Measurements from ENCODE around the gene ITGA1.
A peak's percentile ranks its signal among the peaks of the same experiment; 100 is the strongest.

The ITGA1 gene

GRCh38 chr5:52947851-52948250 lies 160.1 kb downstream of the ITGA1 start:
- no peak for TF ChIP-seq CTCF (IDR thresholded peaks at IDR 0.05; ENCODE audit: insufficient read depth, low read depth, low read length, missing control alignments)
- no peak overlapping the region for H3K4me3 ChIP-seq (ENCODE audit: low read depth, low read length)
- no peak for DNase-seq (ENCODE audit: low read depth)

GRCh38 chr5:52948418-52949076 lies 160.8 kb downstream of the ITGA1 start:
- peak; percentile 75 for DNase-seq (ENCODE audit: low read depth)
- H3K4me3 ChIP-seq (ENCODE audit: low read depth, low read length), result no peak overlapping the region
- TF ChIP-seq CTCF (IDR thresholded peaks at IDR 0.05; ENCODE audit: insufficient read depth, low read depth, low read length, missing control alignments), result peak; percentile 68

GRCh38 chr5:52950686-52951085 lies 163.0 kb downstream of the ITGA1 start:
- TF ChIP-seq CTCF (IDR thresholded peaks at IDR 0.05; ENCODE audit: insufficient read depth, low read depth, low read length, missing control alignments), result no peak
- no peak for DNase-seq (ENCODE audit: low read depth)

GRCh38 chr5:52952483-52952882 lies 164.8 kb downstream of the ITGA1 start:
- TF ChIP-seq CTCF (IDR thresholded peaks at IDR 0.05; ENCODE audit: insufficient read depth, low read depth, low read length, missing control alignments), result no peak
- DNase-seq (ENCODE audit: low read depth), result no peak
- no peak overlapping the region for H3K4me3 ChIP-seq (ENCODE audit: low read depth, low read length)

More at GRCh38 chr5:52950686-52951085, 163.0 kb downstream of the ITGA1 start:
- H3K4me3 ChIP-seq (ENCODE audit: low read depth, low read length), result no peak overlapping the region

- H3K4me3 ChIP-seq (ENCODE audit: low read depth, low read length), result no peak overlapping the region
- no peak for DNase-seq (ENCODE audit: low read depth)
- no peak for TF ChIP-seq CTCF (IDR thresholded peaks at IDR 0.05; ENCODE audit: insufficient read depth, low read depth, low read length, missing control alignments)
These were observed 168.3 kb downstream of the ITGA1 start for GRCh38 chr5:52956014-52956413.

- no peak for TF ChIP-seq CTCF (IDR thresholded peaks at IDR 0.05; ENCODE audit: insufficient read depth, low read depth, low read length, missing control alignments)
- H3K4me3 ChIP-seq (ENCODE audit: low read depth, low read length), result no peak overlapping the region
- no peak for DNase-seq (ENCODE audit: low read depth)
These were observed 169.4 kb downstream of the ITGA1 start for GRCh38 chr5:52956915-52957747.
